Astrocyte (in vitro differentiated cells and primary cell): ENCODE measurements around the gene AP4B1. TPM values are rescaled to one million over a fixed set of nuclear protein-coding genes. Genes with fewer than 3 reads are reported as not detected.

ENCODE experiments used
- DNase-seq: peaks from one replicate; pipeline ENCODE4 v3.0.0-alpha.2; 2010; ENCODE audit warnings: low read depth
- FAIRE-seq: peaks from 2 replicates; lab custom pipeline; 2011; peaks lifted over from hg19 to GRCh38; lab: Jason Lieb, UNC
- H2AFZ ChIP-seq: 2 replicates; pipeline ENCODE4 v1.6.0; 2012; ENCODE audit warnings: low read depth, low read length, inconsistent platforms
- H3K27ac ChIP-seq: 2 replicates; pipeline ENCODE4 v1.5.1; 2011; ENCODE audit warnings: low read depth, low read length, inconsistent platforms
- H3K27me3 ChIP-seq: 2 replicates; pipeline ENCODE4 v1.6.0; 2011; ENCODE audit warnings: low read length, inconsistent platforms; ENCODE audit not compliant: insufficient read depth
- H3K36me3 ChIP-seq: 2 replicates; pipeline ENCODE4 v1.5.1; 2011; ENCODE audit warnings: low read length, inconsistent platforms; ENCODE audit not compliant: insufficient read depth
- H3K4me1 ChIP-seq: 2 replicates; pipeline ENCODE4 v1.5.1; 2011; ENCODE audit warnings: low read length, inconsistent platforms; ENCODE audit not compliant: insufficient read depth
- H3K4me2 ChIP-seq: 2 replicates; pipeline ENCODE4 v1.6.0; 2012; ENCODE audit warnings: low read length, inconsistent platforms
- H3K4me3 ChIP-seq: 2 replicates; pipeline ENCODE4 v1.5.1; 2011; ENCODE audit warnings: low read depth, mild to moderate bottlenecking, low read length, inconsistent platforms; ENCODE audit not compliant: insufficient read depth
- H3K79me2 ChIP-seq: 2 replicates; pipeline ENCODE4 v1.6.0; 2012; ENCODE audit warnings: mild to moderate bottlenecking, low read length, inconsistent platforms; ENCODE audit not compliant: insufficient read depth
- H3K9ac ChIP-seq: 2 replicates; pipeline ENCODE4 v1.6.0; 2012; ENCODE audit warnings: mild to moderate bottlenecking, low read length, inconsistent platforms
- H3K9me3 ChIP-seq: 2 replicates; pipeline ENCODE4 v1.5.1; 2012; ENCODE audit warnings: low read depth, mild to moderate bottlenecking, low read length, inconsistent platforms; ENCODE audit not compliant: insufficient read depth
- H4K20me1 ChIP-seq: 2 replicates; pipeline ENCODE4 v1.6.0; 2012; ENCODE audit warnings: low read length, inconsistent platforms; ENCODE audit not compliant: insufficient read depth
- H3K27ac Mint-ChIP-seq: one replicate; pipeline ENCODE4 v1.8.0; 2021; ENCODE audit warnings: mild to moderate bottlenecking, mixed read lengths; ENCODE audit not compliant: unreplicated experiment
- H3K27me3 Mint-ChIP-seq: one replicate; pipeline ENCODE4 v1.8.0; 2021; ENCODE audit warnings: low read depth, mixed read lengths; ENCODE audit not compliant: unreplicated experiment
- H3K36me3 Mint-ChIP-seq: one replicate; pipeline ENCODE4 v1.8.0; 2021; ENCODE audit warnings: low read depth, mixed read lengths; ENCODE audit not compliant: unreplicated experiment
- H3K4me1 Mint-ChIP-seq: one replicate; pipeline ENCODE4 v1.8.0; 2021; ENCODE audit warnings: low read depth, mixed read lengths; ENCODE audit not compliant: unreplicated experiment
- H3K4me3 Mint-ChIP-seq: one replicate; pipeline ENCODE4 v1.8.0; 2021; ENCODE audit warnings: mild to moderate bottlenecking, moderate library complexity, mixed read lengths; ENCODE audit not compliant: unreplicated experiment
- H3K9me3 Mint-ChIP-seq: one replicate; pipeline ENCODE4 v1.8.0; 2021; ENCODE audit warnings: mild to moderate bottlenecking, mixed read lengths; ENCODE audit not compliant: unreplicated experiment
- EZH2 ChIP-seq: IDR thresholded peaks from 2 replicates; pipeline ENCODE4 v1.6.1; 2012; ENCODE audit warnings: mild to moderate bottlenecking, low read length, inconsistent platforms; ENCODE audit not compliant: insufficient read depth
- total RNA-seq: library from RNA; stranded (reverse); gene quantifications from 2 replicates; pipeline ENCODE4 v1.2.1, GENCODE V29; 2021
- TF ChIP-seq, protein P1 (sequence below): IDR thresholded peaks from 2 replicates; pipeline ENCODE4 v1.5.1; 2011; ENCODE audit warnings: low read depth, mild to moderate bottlenecking, inconsistent platforms, low read length, moderate library complexity; ENCODE audit not compliant: insufficient read depth

Gene AP4B1
- total RNA-seq, 1 donor from 2014 or later, result 14.9 TPM

DNA sequence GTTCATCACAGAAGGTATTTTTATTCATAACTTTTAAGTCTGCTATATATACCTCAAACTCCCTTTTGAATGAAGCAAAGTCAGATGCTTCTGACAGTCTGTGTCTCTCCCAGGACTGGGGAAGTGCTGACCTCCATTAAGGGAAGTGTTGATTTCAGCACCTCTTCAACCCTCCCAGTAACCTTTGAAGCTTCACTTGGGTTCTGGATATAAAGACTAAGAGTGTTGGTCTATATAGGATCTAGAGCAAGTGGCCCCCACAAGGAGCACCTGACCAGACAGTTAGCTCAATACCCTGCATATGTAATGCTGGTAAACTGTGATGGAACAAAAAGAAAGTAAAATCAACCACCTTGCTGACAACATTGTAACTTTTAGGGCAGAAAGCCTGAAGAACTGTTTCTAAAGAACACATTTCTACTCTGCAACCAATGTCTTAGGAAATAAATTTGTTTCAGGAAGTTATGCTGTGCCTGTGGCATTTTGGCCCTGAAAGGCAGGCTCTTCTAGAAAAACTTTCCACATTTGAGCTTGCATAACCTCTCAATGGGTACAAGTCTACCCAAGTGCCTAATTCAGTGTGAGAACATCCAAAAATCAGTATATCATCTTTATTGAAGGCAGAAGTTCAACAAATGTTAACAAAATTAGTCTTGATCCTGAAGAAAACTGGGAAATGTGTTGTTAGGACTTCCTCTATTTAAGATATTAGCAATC, 32.2 kb downstream of the AP4B1 start:
- Histone ChIP-seq H3K4me1 (peaks cover 16% of the 10 kb centered on the region), H3K4me3 (no peak overlapping the region), H2AFZ (no peak overlapping the region), H3K4me2 (no peak overlapping the region), H3K36me3 (no peaks in the 10 kb centered on the region), H3K27ac (no peak overlapping the region), H4K20me1 (no peaks in the 10 kb centered on the region), H3K9me3 (no peaks in the 10 kb centered on the region), H3K9ac (no peak overlapping the region), H3K79me2 (no peaks in the 10 kb centered on the region), H3K27me3 (no peaks in the 10 kb centered on the region)
- no peaks in the 10 kb centered on the region for H3K36me3 Mint-ChIP-seq
- DNase-seq, result no peak
- no peak overlapping the region for H3K4me3 Mint-ChIP-seq
- peaks cover 13% of the 10 kb centered on the region for H3K4me1 Mint-ChIP-seq
- TF ChIP-seq, protein P1, sequence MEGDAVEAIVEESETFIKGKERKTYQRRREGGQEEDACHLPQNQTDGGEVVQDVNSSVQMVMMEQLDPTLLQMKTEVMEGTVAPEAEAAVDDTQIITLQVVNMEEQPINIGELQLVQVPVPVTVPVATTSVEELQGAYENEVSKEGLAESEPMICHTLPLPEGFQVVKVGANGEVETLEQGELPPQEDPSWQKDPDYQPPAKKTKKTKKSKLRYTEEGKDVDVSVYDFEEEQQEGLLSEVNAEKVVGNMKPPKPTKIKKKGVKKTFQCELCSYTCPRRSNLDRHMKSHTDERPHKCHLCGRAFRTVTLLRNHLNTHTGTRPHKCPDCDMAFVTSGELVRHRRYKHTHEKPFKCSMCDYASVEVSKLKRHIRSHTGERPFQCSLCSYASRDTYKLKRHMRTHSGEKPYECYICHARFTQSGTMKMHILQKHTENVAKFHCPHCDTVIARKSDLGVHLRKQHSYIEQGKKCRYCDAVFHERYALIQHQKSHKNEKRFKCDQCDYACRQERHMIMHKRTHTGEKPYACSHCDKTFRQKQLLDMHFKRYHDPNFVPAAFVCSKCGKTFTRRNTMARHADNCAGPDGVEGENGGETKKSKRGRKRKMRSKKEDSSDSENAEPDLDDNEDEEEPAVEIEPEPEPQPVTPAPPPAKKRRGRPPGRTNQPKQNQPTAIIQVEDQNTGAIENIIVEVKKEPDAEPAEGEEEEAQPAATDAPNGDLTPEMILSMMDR, result no peak
- no peak for TF ChIP-seq EZH2
- H3K27me3 Mint-ChIP-seq, result peaks cover 3% of the 10 kb centered on the region
- no peak for FAIRE-seq
- H3K27ac Mint-ChIP-seq, result peak overlapping the region; percentile 23
- no peaks in the 10 kb centered on the region for H3K9me3 Mint-ChIP-seq

DNA sequence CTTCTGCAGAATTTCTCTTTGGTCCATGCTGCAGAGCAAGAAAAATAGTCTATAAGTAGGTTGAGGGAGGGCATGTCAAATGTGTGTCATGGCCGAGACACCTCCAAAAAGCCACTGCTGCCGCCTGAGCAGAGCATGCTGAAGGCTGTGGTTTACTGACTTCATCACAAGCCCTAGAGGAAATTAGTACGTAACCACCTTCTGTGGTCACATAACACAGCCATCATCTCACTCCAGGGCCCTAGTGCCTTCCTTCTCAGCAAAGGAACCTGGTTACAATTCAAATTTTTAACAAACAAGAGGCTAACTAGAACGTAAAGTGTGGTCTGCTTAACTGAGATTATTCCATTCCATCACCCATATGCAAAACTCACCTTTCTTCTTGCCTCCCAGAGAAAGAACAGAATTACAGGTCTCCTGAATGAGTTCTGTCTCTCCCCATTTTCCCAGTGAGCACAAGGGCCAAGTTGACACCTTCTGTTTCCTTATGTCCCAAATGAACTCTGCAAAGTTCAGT, 32.9 kb downstream of the AP4B1 start, which contains the start of gene PTPN22:
PTPN22 (minus strand) TSS at position 116 of the 517 bp plus-strand sequence.
- FAIRE-seq (peak; percentile 89), DNase-seq (peak; percentile 91)
- Histone ChIP-seq H3K36me3 (no peaks in the 10 kb centered on the region), H3K4me1 (peaks cover 16% of the 10 kb centered on the region), H3K4me2 (peak within 1 kb of the TSS; percentile 68), H3K9me3 (no peaks in the 10 kb centered on the region), H3K27me3 (no peaks in the 10 kb centered on the region), H3K4me3 (no peak within 1 kb of the TSS), H2AFZ (peak within 1 kb of the TSS; percentile 38), H4K20me1 (no peaks in the 10 kb centered on the region), H3K79me2 (no peaks in the 10 kb centered on the region), H3K9ac (no peak within 1 kb of the TSS), H3K27ac (no peak within 1 kb of the TSS)
- H3K36me3 Mint-ChIP-seq, result no peaks in the 10 kb centered on the region
- H3K9me3 Mint-ChIP-seq, result no peaks in the 10 kb centered on the region
- peak within 1 kb of the TSS; percentile 65 for H3K4me3 Mint-ChIP-seq
- TF ChIP-seq, protein P1, result no peak
- TF ChIP-seq EZH2, result no peak
- H3K27ac Mint-ChIP-seq, result peak within 1 kb of the TSS; percentile 23
- H3K27me3 Mint-ChIP-seq, result peaks cover 3% of the 10 kb centered on the region
- H3K4me1 Mint-ChIP-seq, result peaks cover 13% of the 10 kb centered on the region

DNA sequence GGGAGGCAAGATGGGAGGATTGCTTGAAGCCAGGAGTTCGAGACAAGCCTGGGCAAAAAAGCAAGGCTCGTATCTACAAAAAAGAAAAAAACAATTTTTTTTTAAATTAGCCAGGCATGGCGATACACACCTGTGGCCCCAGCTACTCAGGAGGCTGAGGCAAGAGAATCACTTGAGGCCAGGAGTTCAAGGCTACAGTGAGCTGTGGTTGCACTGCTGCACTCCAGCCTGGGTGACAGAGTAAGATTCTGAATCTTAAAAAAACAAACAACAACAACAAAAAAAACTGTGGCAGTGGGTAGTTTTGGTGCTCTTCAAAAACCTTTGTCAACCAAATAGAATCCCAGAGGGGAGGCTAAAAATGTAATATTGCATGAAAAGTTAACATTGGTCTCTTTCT, 33.8 kb downstream of the AP4B1 start:
- H3K36me3 ChIP-seq, result no peaks in the 10 kb centered on the region
- H2AFZ ChIP-seq, result no peak overlapping the region
- peaks cover 16% of the 10 kb centered on the region for H3K4me1 ChIP-seq
- no peak for DNase-seq
- H3K9me3 ChIP-seq, result no peaks in the 10 kb centered on the region
- FAIRE-seq, result no peak
- Mint-ChIP-seq H3K27me3 (peaks cover 3% of the 10 kb centered on the region), H3K27ac (no peak overlapping the region), H3K4me3 (no peak overlapping the region), H3K4me1 (peaks cover 13% of the 10 kb centered on the region), H3K9me3 (no peaks in the 10 kb centered on the region), H3K36me3 (no peaks in the 10 kb centered on the region)
- no peak overlapping the region for H3K4me2 ChIP-seq
- no peak overlapping the region for H3K4me3 ChIP-seq
- TF ChIP-seq, protein P1, result no peak
- no peak for TF ChIP-seq EZH2
- no peaks in the 10 kb centered on the region for H3K79me2 ChIP-seq
- no peak overlapping the region for H3K9ac ChIP-seq
- H3K27me3 ChIP-seq, result no peaks in the 10 kb centered on the region
- H3K27ac ChIP-seq, result no peak overlapping the region
- H4K20me1 ChIP-seq, result no peaks in the 10 kb centered on the region
